Heart left ventricle (tissue), 16 donors: ENCODE data around the gene CHMP5. TPM values are rescaled to one million over a fixed set of nuclear protein-coding genes. Genes with fewer than 3 reads are reported as not detected.

Source experiments
- ATAC-seq, 4 donors: fragments of 200-7000 bp; cut with Tn5 transposase; one replicate each; pipeline ENCODE4 v1.9.1; 2020 to 2022; ENCODE audit warnings: moderate library complexity in 4 of 4, mild to moderate bottlenecking in 3 of 4, moderate number of reproducible peaks in 1 of 4
- DNase-seq, 5 donors: peaks; one replicate each; pipeline ENCODE4 v3.0.0-alpha.2; 2020
- H3K27ac ChIP-seq, 12 donors: fragments of 200-600 bp; sonication (generic) in 4 of 12; one replicate each; pipeline versions ENCODE4 v1.5.0 to v1.8.0; 2016 to 2022; ENCODE audit warnings: mild to moderate bottlenecking in 2 of 12
- H3K27me3 ChIP-seq, 9 donors: fragments of 200-600 bp; sonication (generic) in 2 of 9; one replicate each; pipeline versions ENCODE4 v1.5.1 to v1.8.0; 2016 to 2022; ENCODE audit warnings: mild to moderate bottlenecking in 3 of 9
- H3K36me3 ChIP-seq, 9 donors: fragments of 200-600 bp; sonication (generic) in 2 of 9; one replicate each; pipeline versions ENCODE4 v1.5.0 to v1.8.0; 2018 to 2022; ENCODE audit warnings: mild to moderate bottlenecking in 2 of 9
- H3K4me1 ChIP-seq, 12 donors: fragments of 200-600 bp; sonication (generic) in 4 of 12; one replicate each; pipeline versions ENCODE4 v1.5.0 to v1.8.0; 2016 to 2022; ENCODE audit warnings: mild to moderate bottlenecking in 3 of 12
- H3K4me3 ChIP-seq, 12 donors: fragments of 200-600 bp; sonication (generic) in 4 of 12; one replicate each; pipeline versions ENCODE4 v1.5.0 to v1.8.0; 2017 to 2022; ENCODE audit warnings: mild to moderate bottlenecking in 9 of 12, moderate library complexity in 4 of 12
- H3K9me3 ChIP-seq, 12 donors: fragments of 200-600 bp; sonication (generic) in 4 of 12; one replicate each; pipeline versions ENCODE4 v1.5.0 to v1.8.0; 2016 to 2022; ENCODE audit warnings: mild to moderate bottlenecking in 1 of 12
- CTCF ChIP-seq, 12 donors: fragments of 200-600 bp; sonication (generic) in 4 of 12; IDR thresholded peaks; one replicate each; pipeline versions ENCODE4 v1.5.0 to v1.8.0; 2018 to 2022; ENCODE audit warnings: antibody characterized with exemption in 12 of 12, mild to moderate bottlenecking in 5 of 12
- POLR2A ChIP-seq, 2 donors: fragments of 450-650 bp; IDR thresholded peaks; one replicate each; pipeline ENCODE4 v1.6.1; 2017; ENCODE audit warnings: antibody characterized with exemption in 2 of 2, mild to moderate bottlenecking in 2 of 2, moderate library complexity in 2 of 2
- WGBS, 4 donors: extraction: QIAGEN DNeasy Blood & Tissue Kit in 2 of 4; methylation state at CpG; one replicate each; pipeline versions ENCODE4 v1.1.5 to v1.1.7; 2013 to 2018; 5-methylcytosine and 5-hydroxymethylcytosine counted together
- intact Hi-C, 10 donors: fragments of 100-400 bp; cut with DNase I; formaldehyde crosslinking; loops; one replicate each; pipeline versions ENCODE4 v1.11.1 to v1.14.2; 2022
- polyA plus RNA-seq, 2 donors: library from polyadenylated mRNA; stranded (reverse); fragments of 200-250 nt; gene quantifications; one replicate each; pipeline ENCODE4 v1.2.3, GENCODE V29; 2013
- total RNA-seq, 9 donors: library from RNA; depleted of rRNA in 2 of 9; stranded (reverse); fragments of >200 nt in 2 of 9; fragmentation: NEBNext Ultra II Directional in 3 of 9; extraction: Animal tissue kit (Norgen Biotek cat#: 25700) in 3 of 9; gene quantifications; one replicate each; pipeline versions ENCODE4 v1.1.0 to v1.2.4, GENCODE V29; 2016 to 2023
- donor health status: ischemic (EF 13 %, LVEDD 7.1; RV severe dilation, severe dysfunction).
- donor health status: healthy with polysubstance abuse.
- donor health status: DM: no; HTN: yes; CAD: no.
- donor health status: DM: no; HTN: no; CAD: no.
- donor health status: ischemic (EF 25% LVEDD 6.9; RV normal size, moderate dysfunction).
- donor health status: ischemic (EF 25% LVEDD 5.7; RV mildly dilated, moderate dysfunction).
- donor health status: healthy.
- donor health status: DM: yes; HTN: yes; CAD: no.
- donor health status: ischemic (EF 35%, LVEDD 5.7; RV mildly dilated, moderate dysfunction).
- donor health status: nonischemic (EF 11% LVEDD 7.7; RV severe dilation, severe dysfunction).
- donor health status: DM: yes; HTN: yes; CAD: no.
- donor health status: PGD.
- donor health status: ischemic (EF 29% LVEDD 5.4; RV normal size, mild dysfunction).
- donor health status: nonischemic (EF 23%, LVEDD 6.1; RV moderate dilation, normal function).

The CHMP5 gene
- total and polyA plus RNA-seq, 11 donors = 24.7 to 76.5 (median 53.0) TPM

GRCh38 chr9:33230756-33231622 is 33.9 kb upstream of the CHMP5 start:
- Histone ChIP-seq H3K27me3 (no peaks in the 10 kb centered on the region), H3K36me3 (no peaks in the 10 kb centered on the region), H3K27ac (no peak overlapping the region), H3K4me3 (no peak overlapping the region), H3K9me3 (no peaks in the 10 kb centered on the region), H3K4me1 (peaks cover 0 to 9% (median 0%) of the 10 kb centered on the region in 12 donors)
- WGBS, 4 donors = 86 to 90% (median 88%) methylated on average over 12 to 13 of the region's 13 CpGs
- DNase-seq = no peak
- TF ChIP-seq CTCF (IDR thresholded peaks at IDR 0.05) = no peak
- TF ChIP-seq POLR2A (IDR thresholded peaks at IDR 0.05) = no peak
- ATAC-seq = no peak
- intact Hi-C loops = loop anchor here in 1 of 10 donors (5.0 kb wide), 1 partner anchor 139 kb away; no protein-coding TSS in a partner anchor

- WGBS, 4 donors = 80 to 89% (median 85%) methylated on average over 2 of the region's 2 CpGs
- DNase-seq = no peak
- ATAC-seq = no peak
- Histone ChIP-seq H3K4me1 (peaks cover 0 to 5% (median 0%) of the 10 kb centered on the region in 12 donors), H3K36me3 (no peaks in the 10 kb centered on the region), H3K27me3 (no peaks in the 10 kb centered on the region), H3K27ac (no peak overlapping the region), H3K9me3 (no peaks in the 10 kb centered on the region), H3K4me3 (no peak overlapping the region)
- intact Hi-C loops = loop anchor here in 1 of 10 donors (5.0 kb wide), 1 partner anchor 139 kb away; no protein-coding TSS in a partner anchor
- TF ChIP-seq CTCF (IDR thresholded peaks at IDR 0.05) = no peak
- TF ChIP-seq POLR2A (IDR thresholded peaks at IDR 0.05) = no peak
Observed at GRCh38 chr9:33231623-33231942, 33.3 kb upstream of the CHMP5 start.

GRCh38 chr9:33232815-33233214 is 32.0 kb upstream of the CHMP5 start:
- H3K4me1 ChIP-seq = no peaks in the 10 kb centered on the region
- TF ChIP-seq POLR2A (IDR thresholded peaks at IDR 0.05) (no peak), CTCF (IDR thresholded peaks at IDR 0.05) (no peak)
- H3K9me3 ChIP-seq = no peaks in the 10 kb centered on the region
- H3K27me3 ChIP-seq = no peaks in the 10 kb centered on the region
- no peak overlapping the region for H3K4me3 ChIP-seq
- WGBS, 4 donors = 89 to 95% (median 90%) methylated on average over 6 of the region's 6 CpGs
- no peak overlapping the region for H3K27ac ChIP-seq
- ATAC-seq = no peak
- DNase-seq = no peak
- intact Hi-C loops = loop anchor here in 1 of 10 donors (5.0 kb wide), 1 partner anchor 141 kb away; no protein-coding TSS in a partner anchor
- no peaks in the 10 kb centered on the region for H3K36me3 ChIP-seq

- no peaks in the 10 kb centered on the region for H3K27me3 ChIP-seq
- no peaks in the 10 kb centered on the region for H3K9me3 ChIP-seq
- TF ChIP-seq CTCF (IDR thresholded peaks at IDR 0.05) (no peak), POLR2A (IDR thresholded peaks at IDR 0.05) (no peak)
- no peaks in the 10 kb centered on the region for H3K36me3 ChIP-seq
- intact Hi-C loops = loop anchor here in 1 of 10 donors (5.0 kb wide), 1 partner anchor 141 kb away; no protein-coding TSS in a partner anchor
- peak in 1 of 5 donors; percentile 33 for DNase-seq
- ATAC-seq = peak in 1 of 4 donors; percentile 35
- 36 to 57% (median 44%) methylated on average over 1 of the region's 1 CpG for WGBS, 4 donors
- H3K4me1 ChIP-seq = no peaks in the 10 kb centered on the region
- no peak overlapping the region for H3K27ac ChIP-seq
- H3K4me3 ChIP-seq = no peak overlapping the region
Observed at GRCh38 chr9:33233626-33234342, 31.1 kb upstream of the CHMP5 start.
